GM18858 (cell line): ENCODE data around the gene STN1.

Experiments used
- ATAC-seq: cut with Tn5 transposase; IDR thresholded peaks from one replicate; pipeline ENCODE4 v1.9.1; 2021; ENCODE audit not compliant: unreplicated experiment

STN1 gene

DNA sequence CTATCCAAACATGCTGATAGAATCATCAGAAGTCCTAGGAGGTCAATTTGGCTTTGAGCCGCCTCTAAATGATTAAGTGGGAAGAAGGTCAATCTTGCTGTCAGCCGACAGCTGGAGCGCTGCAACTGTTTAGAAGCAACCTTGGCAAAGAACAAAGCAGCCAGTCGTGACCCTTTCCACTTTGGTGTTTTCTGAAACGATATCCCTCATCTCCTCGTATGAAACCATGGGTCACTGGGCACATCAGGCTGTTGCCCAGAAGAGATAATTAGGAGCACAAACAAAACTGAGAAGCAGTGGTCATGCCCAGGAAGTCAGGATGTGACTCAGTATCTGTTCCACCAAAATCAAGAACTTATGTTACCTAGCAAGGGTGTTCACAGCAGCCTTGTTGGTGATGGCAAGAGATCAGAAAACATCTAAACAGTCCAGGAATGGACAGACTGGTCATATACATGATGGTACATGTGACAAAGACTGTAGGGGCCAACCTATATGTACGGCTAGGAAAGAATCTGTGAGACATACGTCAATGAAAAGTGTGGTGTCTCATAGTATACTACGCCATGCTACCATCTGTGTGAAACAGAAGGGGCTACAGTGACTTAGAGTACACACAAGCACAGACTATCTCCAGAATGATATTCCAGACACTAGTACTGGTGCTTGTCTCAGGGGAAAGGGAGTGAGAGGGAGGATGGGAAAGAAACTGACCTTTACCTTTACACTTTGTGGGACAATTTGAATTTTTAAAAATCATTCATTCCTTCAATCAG is 22.4 kb downstream of the STN1 start:
- no peak for ATAC-seq

DNA sequence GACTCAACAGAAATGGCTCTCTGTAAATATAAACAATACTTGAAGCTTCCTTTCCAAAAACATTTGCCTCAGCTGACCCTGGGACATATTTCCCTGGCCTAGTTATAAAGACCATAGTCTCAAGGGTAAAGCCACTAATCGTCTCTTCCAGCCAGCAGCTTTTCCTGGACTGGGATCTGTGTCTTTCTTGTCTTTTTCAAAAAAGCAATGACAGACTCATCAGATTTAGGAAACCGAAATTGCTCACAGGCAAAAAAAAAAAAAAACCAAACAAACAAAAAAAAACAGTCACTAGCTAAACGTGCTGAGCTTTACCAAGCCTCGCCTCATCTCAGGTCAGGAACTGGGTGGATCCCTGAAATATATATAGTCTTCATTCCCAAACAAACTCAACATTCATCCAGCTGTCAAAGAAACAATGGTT is 23.5 kb downstream of the STN1 start:
- no peak for ATAC-seq

DNA sequence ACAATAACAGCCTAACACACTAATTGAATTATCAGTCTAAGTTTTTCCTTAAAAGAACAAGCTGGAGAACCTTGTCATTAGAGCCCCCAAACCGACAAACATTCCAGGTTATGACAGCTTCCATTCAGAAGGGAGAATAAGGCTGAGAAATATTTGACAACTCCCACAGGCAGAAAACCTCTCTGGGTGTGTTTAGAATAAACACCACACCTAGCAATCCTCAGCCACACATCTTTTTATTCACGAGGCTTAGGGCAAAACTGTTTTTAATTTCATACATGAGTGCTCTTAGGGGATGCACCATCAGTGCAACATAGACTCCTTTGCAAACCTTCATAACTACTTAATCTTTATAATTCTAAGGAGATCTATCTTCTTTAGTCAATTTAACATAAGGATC is 24.2 kb downstream of the STN1 start:
- ATAC-seq: no peak

DNA sequence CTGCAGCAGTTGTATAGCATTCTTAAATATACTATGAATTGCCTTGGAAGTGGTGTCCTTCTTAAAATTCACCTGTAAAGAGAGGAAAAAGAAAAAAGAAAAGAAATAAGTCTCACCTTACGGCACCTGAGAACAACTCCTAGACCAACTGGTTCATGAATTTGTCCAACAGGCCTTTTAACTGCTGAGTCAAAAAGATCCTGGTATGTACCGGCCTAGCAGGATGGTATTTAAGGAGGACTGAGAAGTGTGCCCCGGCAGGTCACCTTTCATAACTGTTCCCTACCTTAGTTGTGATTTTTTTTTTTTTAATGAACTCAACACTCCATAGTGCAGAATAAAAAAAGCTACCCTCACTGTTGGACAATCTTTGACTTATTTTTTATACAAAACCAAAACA is 25.8 kb downstream of the STN1 start:
- ATAC-seq: no peak

DNA sequence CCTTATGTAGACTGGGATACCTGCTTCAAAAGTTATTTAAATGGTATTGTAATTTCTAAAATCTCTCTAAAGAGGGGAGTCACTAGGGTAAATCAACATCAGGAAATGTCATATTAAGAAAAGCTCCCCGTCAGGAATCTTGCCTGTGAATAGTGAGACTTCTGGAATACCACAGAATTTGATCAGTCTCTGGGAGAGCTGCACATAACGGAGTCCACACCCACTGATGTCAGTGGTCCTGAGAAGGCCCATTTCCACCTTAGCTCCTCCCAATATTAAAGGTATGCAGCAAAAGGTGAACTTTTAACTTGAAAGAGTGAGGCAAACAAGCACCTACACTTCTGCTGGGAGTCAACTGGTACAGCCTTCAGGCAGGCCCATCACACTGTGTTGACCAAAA is 27.3 kb downstream of the STN1 start:
- no peak for ATAC-seq

DNA sequence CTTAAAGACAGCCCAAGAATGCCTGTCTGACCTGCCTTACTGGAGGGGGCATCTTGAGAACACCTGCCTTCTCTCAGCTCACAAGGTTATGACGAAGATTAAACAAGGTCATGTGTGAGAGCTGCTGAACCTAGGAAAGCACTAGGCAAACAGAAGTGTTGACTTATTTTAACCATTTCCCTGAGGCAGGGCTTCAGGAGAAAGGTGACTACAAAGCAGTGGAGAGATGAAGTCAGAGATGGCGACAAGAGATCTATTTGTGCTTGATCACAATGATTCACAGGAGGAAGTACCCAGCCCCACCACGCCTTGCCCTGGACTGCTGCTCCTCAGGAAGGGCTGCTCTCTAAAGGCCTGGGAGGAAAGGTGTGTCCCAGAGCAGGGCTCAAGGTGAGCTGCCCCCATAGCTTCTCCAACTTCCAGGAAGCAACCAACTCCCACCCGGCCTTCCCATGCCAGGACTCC is 27.8 kb downstream of the STN1 start:
- ATAC-seq: no peak

DNA sequence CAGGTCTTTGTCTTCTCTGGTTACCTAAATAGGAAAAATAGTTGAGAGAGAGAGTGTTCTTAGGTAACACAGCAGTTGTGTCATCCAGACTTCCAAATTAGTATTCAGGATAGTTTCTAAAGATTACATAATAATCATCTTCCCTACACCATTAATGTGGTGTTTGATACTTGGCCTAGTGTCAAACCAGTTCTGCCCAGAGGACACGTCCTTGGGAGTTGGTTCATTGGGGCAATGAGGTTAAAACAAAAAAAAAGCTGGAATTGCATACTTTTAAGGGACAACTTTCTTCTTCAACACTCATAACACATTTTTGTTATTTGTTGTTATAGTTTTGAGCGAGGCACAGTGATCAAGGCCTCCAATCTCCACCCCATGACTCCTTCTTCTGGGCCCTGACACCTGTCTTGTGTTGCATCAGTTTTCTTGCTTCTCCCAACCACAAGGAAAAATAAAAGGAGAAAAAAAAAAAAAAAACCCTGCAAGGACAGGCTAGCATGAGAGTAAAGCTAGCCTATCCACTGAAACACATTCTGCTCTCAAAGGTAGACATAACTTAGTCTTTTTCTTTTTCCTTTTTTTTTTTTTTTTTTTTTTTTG is 28.8 kb downstream of the STN1 start:
- no peak for ATAC-seq

DNA sequence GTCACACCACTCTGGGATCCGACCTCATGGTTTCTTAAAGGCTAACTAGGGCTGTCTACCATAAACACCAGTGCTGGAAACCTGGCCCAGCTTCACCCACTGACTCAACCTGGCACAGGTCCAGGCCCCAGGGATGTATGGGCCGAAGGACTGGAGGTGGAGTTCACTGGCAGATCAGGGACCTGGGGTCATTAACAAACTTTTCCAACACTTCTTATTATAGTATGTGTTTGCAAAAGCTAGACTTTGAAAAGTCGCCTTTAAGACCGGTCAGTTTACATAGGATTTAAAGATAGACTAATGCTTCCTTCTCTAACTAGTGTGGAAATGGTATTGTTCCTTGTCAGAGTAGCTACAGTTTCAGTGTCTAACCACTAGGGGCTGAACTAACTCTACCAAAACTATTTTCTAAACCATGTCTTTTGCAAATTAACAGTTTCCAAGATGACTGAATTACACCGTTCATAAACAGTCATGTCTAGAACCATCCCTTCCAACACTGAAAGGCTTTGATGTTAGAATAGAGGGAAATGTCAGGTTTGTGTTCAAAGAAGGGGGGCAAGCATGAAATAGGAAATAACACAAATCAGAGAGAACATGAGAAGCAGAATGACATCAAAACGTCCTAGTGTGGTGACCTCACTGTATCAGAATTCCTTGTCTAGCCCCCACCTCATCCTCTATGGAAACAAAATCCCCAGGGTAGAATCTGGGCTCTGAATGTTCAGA is 29.7 kb downstream of the STN1 start:
- ATAC-seq: peak; percentile 69

DNA sequence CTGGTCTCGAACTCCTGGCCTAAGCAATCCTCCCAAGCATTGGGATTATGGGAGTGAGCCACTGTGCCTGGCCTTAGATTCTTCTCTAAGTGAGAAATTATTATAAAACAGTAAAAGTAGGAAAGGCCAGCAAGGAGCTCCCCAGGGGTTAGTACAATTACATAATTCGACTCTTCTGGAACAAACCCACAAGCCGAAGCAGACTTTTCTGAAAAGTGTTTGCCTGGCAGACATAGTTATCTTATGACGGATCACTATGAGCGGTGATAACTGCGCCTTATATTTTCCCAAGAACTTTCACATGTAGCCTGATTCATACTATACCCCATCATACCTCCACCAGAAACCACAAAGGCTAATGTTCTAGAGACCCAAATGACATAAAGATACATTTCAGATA is 32.4 kb downstream of the STN1 start:
- ATAC-seq: no peak

DNA sequence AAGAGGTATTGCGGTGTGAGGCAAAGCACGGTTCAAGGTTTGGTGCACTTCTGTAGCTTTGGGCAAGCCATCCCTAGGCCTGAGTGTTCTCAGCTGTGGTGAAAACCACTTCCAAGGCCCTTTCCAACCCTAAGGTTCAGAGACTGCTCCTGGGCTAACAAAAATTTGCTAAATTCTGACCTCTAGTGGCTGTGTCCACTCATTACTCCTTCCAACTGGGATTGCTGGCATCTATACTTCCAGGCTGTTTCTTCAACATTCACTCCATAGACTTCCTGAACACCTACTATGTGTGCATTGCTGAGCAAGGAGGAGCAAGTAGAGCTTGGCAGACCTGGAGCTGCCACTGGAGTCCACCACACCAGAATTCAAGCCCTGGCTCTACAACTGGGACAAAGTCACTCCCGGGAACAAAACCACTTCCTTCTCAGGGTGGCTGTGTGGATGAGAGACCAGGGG is 33.3 kb downstream of the STN1 start:
- no peak for ATAC-seq

DNA sequence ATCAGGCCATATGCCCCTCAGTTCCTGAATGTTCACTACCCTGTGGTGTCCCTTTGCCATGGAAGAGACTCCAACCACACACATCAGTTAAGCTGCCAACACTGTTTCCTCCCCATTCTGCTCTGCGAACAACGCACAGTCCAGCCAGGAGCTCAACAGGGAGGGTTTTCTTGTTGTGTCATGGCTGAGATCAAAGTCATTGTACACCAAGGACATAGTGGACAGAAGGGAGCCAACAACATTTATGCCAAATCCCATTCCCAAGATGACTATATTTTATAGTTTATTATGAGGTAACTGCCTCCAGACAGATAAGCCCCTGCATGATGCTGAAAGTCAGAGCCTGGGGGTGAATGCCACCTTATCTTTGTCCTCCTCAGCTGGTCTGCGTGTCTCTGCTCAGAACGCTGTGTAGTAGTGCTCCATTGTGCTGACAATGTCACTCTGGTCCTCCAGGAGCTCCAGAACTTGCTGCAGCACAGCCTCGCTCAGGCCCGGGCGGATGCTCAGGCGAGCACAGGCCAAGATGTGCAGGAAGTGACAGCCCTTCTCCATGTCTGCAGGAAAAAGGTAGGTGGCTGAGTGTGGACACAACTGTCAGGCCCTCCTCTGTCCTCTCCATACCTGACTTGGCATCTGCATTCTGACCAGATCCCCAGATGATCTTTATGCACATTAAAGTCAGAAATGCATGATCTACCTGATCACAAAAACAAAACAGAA is 35.5 kb downstream of the STN1 start:
- ATAC-seq: no peak

DNA sequence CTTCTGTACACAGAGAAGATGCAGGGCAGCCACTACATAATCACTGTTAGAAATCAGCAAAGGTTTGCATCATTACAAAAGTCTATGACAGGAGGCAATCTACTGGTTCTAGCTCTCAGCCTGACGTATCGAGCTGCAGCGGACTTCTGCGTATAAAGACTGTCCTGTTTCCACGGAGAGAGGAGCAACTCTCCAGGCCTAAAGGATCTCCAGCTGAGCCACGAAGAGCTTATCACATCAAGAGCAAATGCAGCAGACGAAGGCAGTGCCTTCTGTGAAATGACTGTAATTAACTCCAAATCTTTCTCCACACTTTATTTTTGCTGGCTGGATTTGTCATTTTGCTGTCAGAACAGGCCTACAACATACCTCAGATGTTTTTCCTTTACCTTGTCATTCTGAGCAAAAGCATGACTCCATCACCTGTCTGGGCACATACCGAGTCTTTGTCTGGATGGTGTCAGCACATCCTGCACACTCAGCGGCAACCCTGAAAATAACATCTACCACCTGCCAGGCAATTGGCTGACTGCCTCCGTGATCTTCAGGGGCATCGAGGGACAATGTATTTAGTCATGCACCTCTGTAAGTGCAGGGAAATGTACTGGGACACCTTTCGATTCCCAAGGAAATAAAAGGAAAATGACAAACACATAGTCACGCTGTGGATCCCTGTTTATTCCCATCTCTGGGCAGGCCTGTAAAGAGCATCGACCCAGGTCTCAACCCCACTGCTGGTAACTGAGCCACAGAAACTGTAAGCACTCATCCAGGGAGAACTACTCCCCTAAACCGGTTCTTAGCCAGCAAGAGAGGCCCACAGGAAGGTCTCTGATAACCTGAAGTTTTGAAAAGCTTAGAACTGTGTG is 36.3 kb downstream of the STN1 start:
- no peak for ATAC-seq

DNA sequence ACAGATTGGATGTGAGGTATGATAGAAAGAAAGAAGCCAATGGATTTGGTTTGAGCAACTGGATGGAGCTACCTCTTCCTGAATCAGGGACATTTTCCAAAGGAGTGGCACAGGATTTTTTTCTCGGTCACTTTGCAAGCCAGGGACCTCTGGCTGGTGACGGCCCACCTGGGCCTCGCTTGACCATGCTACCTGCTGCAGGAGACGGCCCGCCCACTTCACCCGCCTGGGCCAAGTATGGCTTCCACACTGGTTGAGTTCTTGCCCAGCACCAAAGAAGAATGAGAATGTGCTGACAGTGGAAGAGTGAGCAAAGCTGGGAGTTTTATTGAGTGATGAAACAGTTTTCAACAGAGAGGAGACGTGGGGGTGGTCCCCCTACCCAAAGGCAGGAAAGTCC is 38.2 kb downstream of the STN1 start:
- ATAC-seq: no peak

DNA sequence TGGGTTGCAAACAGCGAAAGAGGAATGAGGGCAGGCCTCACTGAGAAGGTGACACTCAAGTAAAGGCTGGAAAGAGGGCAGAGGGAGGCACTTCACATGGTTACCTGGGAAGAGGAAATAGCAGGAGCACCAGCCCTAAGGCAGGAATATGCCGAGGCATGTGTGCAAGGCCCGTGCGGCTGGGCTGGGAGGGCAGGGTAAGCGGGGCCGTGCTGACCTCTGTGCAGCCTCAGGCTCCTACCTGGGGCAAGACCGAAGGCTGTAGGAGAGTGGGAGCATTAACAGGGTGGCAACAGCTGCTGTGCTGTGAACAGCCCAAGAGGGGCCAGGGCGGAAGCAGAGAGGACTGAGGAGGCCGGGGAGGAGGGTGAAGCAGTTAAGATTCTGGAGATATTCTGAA is 38.6 kb downstream of the STN1 start:
- no peak for ATAC-seq

DNA sequence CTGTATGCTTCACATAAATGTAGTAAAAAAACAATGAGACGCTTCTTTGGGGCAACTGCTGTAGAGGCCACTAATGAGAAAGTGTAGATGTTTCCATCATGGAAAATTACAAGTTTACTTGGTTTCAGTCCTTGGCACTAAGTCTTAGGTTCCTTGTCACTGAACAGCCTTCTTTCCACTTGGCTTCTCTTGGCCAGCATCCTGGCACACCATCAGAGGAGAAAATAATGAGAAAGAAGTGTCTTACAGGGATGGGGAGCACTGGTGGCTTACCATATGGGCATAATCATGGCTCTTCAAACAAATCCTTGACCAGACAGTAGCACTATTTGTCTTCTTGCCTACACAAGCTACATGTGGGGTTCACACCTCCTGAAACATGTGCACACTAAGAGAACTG is 40.1 kb downstream of the STN1 start:
- no peak for ATAC-seq

DNA sequence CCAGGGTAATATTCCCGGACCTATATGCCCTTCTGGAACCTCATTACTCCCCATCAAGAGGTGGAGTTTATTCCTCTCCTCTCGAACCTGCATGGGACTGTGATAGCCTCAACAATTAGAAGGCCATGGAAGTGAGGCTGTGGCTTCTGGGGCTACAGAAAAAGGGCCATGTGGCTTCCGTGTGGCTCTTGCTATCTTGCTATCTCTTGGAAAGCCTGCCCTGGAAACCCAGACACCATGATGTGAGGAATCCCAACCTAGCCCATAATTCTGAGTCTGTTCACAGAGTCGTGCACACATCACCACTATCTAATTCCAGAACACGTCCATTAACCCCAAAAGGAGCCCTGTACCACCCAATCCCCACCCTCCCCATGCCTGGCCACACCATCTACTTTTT is 41.8 kb downstream of the STN1 start:
- ATAC-seq: no peak

DNA sequence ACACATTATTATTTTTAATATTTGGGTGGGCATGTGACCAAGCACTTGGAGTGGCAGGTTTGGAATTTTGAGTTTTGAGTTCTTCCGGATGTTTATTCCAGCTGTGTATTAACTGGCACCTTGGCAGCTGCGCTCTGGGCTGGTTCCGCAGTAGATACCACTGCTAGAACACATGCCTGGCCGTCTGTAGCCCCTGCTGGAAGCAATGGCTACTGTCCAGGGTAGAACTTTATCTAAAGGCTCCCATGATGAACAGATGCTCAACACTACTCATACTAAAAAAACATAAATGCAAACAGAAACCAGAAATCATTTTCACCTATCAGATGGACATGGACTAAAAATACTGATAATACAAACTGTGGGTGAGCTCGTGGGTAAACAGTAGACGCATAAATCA is 43.3 kb downstream of the STN1 start:
- ATAC-seq: no peak

DNA sequence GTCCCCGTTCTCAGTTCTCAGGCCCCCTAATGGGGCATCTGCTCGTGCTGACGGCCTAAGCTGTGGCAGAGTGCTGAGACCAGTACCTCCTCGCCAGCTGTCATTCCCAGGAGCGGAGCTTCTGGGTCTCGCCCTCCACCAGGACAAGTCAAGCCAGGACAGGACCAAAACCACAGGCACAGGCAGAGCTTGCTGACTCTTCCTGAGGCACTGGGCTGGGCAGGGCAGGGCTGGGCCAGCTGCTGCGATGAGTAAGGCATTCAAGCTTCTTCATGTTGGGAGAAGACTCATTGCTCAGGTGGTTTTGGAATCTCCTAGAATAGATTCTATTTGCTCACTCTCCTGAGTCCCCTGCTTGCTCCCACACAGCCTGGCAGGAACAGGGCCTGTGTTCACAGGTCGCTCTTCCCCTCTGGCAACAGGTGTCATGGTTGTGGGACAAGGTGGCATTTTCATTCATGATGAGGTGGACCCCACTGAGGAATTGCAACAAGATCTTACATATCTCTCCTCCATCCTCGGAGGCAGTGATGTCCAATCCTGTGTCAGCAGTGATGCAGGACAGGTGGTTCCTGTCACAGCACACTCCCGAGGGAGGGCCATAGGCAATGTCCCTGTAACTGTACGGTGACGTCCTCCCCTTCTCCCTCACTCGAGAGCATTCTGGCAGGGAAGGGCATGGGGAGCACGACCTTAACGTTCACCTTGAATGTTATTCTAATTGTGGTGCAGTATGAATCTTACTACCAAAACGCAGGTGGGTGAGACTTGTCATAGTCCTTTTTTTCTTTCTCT is 45.6 kb downstream of the STN1 start:
- no peak for ATAC-seq

DNA sequence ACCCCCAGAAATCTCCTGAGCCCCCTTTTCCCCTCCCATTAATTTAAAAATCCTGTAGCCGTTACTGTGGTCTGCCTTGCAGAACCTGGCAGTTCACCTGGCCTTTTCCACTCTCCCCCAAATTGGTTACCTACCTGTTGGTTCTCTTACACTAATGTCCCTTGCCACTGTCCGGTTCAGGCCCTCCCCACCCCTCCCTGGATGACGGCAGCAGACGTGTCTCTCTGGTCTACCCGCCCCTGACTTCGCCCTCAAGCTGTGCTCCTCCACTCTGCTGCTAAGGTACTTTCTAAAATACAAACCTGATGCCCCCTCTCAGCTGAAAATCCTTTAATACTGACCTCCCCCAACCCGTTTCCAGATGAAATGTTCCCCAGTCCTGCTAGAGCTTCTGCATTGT is 47.0 kb downstream of the STN1 start:
- no peak for ATAC-seq

DNA sequence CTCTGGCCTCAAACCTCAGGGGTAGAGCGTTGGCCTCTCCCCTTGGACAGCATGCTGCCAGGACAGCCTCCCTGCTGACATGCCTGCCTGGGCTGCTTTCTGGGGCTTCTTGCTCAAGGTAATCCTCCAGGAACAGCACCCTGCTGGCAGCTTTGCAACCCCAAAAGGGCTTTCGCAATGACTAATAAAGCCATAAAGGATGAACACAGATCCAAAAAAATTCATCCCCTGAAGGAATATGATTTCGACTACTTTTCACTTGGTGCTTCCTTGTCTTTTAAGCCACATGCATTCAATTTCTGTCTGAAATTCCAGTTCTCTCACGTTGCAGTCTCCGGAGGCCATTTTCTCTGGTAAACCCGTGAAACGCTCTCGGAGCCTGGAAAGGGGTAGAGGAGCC is 47.5 kb downstream of the STN1 start:
- ATAC-seq: no peak
